HCEC 1CT (cell line): ENCODE data around the gene VCX2.
"Not testable (repeated sequence)": the region's sequence is repeated elsewhere in the genome, so short reads cannot be mapped to it uniquely, and the experiment has no call there.

ENCODE experiments used
- DNase-seq: peaks from one replicate; pipeline ENCODE4 v3.0.0-alpha.2; 2017

Gene VCX2

DNA sequence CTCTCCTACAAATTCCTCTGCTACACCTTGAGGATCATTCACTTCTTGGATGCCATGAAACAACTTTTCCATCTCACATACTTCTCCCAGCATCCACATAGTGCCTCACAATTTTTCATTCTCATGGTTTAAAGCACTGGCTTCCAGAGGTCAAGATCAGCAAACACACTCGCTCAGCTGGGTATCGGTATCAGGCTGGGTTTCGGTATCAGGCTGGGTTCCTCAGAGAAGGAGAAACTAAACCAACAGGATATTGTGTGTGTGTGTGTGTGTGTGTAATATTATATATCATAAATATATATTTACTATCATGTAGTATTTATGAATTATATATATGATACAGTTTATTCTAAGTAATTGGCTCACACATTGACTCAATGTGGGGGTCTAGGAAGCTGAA, at the start of gene VCX2:
VCX2 (minus strand) TSS at position 99 of the 400 bp plus-strand sequence. CDS start 624 bp downstream, outside the sequence.
- not testable (repeated sequence) for DNase-seq

DNA sequence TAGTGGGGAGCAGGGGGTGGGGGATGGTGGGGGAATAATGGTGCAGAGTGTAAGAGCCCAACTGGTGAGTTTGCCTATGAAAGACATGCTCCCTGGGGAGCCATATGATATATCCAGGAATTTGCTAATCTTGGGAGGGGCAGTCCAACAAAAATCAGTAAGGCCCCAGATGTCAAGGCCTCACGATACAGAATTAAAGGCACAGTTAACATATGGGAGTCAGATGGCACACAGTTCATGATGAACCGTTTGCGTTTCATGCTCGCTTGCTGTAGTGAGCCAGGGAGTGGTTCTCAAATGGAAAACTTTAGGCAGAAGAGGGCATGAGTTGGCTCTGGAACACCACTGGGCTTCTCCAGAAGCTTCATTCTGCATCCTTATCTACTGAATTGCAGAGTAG, 33.9 kb upstream of the VCX2 start:
- DNase-seq, result no peak

DNA sequence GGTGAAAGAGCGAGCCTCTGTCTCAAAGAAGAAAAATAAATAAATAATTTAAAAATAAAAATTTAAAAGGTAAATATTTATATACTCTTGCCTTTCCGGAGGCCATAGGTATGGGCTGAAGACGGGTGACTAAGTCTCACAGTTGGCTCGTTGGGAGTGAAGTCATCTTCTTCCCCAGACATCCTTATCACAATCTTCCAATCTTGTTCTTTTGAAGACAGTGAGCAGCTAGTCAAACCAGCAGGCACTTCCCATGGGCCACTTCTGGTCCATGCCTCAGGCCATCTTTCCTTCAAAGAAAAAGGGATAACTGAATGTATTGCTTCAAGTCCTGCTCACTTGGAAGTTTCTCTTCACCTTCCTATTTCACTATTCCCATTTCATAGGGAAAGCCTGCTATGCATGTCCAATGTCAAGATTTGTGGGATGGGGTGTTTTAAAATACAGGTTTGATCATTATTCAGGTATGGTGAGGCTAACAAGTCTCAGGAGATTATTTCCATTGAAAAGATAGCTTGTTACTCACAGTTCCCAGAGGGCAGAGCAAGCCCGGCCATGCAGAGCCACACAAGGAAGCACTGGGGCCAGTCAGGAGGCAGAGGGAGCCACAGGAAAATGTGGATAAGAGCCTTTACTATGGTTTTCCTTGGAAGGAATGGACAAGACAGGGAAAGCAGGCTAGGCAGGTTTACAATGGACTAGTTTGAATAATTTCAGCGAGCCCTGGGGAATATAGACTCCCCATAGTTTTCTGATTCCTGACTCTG, 33.3 kb upstream of the VCX2 start:
- DNase-seq, result no peak

DNA sequence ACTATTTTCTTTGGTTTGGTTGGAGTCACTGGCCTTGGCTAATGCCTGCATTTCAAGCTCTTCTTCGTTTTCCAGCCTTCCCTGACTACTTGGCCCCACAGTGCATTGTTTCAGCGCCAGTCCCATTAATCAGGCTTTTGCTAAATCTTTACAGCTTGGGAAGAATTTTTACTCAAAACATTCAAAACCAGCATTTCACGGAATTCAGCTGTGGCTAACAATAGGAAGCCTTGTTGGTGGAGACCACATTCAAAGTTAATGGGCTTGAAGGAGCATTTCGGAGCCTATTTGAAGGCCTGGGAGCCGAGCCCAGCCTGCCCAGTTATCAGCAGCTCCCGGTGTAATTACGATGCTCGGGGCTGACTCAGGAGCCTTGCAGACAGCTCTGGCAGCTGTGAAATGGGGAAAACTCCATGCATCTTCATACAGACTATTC, 30.8 kb upstream of the VCX2 start:
- DNase-seq, result no peak

DNA sequence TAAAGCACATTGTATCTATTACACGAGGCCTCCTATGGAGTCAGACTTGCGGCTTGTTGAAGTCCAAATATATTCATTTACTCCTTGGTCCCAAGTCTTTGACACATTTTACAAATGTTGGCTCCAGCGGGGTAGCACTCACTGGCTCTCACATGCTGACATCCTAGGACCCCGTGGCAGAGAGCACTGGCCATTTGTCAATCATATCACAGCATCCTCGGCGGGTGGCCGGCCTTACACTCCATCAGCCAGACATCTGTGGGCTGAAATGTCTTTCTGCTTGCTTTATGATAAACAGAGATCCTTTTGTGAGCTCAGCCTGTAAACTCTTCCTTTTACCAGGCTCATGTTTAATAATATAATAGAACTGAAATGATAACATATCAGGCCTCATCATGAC, 25.7 kb upstream of the VCX2 start:
- DNase-seq, result no peak

DNA sequence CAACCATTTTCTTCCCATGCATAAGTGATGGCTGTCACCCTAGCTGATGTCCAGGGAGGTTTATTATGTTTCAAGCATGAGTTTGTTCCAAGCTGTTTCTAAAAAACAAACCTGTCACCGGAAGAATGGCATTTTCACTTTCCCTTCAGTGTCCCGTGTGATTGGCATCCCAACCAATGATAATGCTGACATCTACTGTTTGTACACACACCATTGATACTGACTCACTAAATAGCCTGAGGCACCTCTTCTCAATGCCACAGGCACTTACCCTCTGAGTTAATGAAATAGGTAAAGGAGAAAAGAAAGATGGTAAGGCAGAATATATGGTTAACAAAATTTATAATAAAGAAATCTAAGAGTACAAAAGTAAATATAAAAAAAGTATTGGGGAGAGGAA, 23.1 kb upstream of the VCX2 start:
- no peak for DNase-seq

DNA sequence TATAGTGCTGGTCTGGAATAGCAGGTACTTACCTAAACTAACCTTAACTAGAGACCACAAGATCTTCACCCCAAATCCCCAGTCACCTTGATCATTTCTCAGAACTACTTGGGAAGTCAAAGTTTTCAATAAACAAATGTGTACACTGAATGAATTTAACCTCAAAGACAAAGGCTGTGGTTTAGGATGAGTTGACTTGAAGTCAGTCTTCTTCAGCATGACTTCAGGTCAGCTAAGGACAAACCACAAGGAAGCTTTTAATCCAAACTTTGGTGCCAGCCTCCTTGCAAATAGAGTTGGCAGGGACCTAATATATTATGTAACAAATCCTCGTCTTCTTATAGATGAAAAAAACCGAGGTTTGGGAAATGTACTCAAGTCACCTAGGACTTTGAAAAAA, 21.2 kb upstream of the VCX2 start:
- no peak for DNase-seq

DNA sequence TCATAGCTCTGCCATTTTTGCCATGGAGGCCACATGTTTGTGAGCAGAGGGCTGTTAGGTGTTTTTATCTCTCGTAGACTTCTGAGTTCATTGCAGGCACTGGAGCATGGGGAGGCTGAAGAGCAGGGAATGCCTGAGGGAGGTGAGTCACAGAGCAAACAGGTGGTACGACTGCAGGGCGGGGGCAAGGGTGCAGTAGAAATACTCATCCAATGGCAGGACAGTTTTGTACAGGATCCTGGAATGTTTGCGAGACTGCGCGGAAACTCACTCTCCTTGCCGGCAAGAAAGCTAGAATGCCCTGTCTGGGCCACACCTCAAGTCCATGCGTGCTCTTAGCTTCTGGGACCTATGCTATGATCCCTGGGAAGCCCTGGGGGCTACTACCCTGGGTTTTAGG, 20.0 kb upstream of the VCX2 start:
- no peak for DNase-seq

DNA sequence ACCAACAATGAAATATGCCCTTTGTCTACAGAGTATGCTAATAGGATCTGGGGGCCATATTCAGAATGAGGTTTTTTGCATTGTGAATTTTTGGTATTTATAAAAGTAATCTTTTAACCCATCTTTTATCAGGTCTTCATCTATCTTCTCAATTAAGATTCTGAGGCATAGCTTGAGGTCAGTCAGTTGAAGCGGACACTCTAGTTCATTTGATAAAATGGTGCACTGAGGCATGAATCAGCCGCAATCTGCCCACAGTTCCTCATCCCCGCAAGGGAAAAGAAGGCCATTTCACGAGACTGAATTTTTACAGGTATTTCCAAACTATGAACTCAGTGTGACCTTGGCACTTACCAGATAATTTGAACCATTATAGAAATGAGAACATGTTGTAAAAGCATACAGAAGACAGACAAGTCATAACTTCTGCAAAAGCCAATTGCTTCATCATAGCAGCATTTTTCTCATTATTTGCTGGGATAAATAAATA, 19.3 kb upstream of the VCX2 start:
- no peak for DNase-seq

DNA sequence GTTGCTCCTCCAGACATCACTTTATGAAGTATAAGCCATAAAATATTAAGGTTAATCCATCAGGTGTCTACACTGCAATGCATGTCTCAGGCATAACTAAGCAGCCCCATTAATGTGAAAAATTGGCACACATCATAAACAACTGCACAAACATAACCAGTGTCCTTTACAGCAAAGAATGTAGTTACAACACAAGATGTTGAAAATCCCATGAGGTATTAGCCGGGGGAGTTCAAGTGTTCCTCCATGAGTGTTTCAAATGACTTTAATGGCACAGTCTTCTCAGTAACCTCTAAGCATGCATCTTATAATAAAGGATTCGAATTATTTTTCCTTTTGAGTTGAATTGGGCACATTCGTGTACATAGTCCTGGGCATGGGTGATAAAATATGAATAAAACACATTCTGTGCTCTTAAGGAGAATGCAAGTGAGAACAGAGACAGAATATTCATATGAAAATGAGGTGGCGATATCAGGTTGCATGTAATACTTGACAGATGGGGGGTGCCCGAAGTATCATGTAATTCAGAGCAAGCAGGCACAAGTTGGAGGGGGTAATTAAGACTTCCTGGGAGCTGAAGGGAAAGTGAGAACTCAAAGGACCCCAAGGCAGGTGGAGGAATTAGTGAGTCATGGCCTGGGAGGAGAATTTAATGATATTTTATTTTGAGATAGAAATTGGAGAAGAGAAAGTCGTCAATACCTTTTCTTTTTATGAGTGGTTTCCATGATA, 18.2 kb upstream of the VCX2 start:
- DNase-seq, result no peak

DNA sequence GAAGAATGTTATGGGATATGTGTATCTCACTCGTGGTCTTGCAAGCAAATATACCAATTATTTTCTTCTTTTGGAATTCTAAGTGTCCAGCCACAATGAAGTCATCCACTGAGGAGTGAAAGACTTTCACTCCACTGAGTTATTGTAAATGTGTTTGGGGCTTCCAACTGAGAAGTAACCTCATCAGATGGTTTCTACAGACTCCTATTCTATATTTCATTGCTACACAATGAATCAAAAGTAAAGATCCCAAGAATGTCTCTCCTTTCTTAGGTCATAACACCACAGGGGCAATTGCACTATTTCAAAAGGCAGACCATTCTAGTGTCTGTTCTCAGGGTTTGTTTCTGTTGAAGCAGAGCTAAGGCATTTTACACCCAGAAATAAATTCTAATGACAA, 12.3 kb upstream of the VCX2 start:
- no peak for DNase-seq

DNA sequence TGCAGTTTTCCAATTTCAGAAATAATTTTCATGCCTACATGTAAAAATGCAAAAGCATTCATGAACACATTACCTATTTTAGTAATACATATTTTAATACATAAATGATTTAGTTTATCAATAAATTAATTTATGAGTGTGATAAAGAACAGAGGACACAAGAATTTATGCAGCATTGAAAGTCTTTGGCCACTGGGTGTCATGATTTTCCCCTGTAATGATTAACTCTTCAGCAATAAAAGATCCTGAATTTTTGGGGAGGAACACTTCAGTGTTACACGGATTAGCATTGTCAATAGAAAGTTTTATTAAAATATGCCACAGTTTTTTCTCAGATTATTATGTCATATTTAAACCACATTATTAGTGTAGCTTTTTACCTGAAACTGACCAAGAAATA, 8.6 kb upstream of the VCX2 start:
- DNase-seq, result no peak

DNA sequence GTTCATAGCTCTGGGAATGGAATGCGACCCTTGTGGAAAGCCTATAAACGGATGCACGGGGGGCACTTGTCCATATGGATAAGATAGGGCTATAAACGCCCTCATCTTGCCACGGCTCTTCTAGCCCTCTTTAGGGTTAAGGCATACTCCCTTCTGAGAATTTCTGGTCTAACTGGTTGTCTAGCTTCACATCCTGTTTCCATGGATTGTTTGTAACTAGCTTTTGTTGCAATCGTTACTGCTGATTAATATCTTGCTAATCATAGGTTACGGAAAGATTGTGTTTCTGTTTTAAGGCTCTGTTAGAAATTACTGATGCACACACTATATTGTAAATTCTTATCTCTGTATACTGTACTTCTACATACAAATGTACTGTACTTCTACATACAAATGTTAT, 17.1 kb downstream of the VCX2 start:
- DNase-seq, result not testable (repeated sequence)

DNA sequence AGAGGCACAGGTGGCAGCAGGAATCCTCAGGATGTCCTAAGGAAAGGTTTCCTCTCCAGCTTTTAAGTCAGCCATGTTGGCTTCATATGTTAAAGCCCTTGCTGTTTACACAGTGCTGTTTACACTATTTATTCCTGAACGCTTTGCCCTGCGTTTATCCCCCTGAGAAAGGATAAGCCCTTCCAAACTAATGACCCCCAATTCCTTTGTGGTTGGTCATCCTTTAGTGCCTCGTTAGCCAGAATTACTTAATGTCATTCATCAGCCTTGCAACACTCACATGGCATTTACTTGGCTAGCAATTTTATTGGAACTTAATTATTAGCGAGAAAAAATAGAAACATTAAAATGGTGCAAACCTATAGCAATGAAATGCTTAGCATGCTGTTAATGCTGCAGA, 23.8 kb downstream of the VCX2 start:
- no peak for DNase-seq

DNA sequence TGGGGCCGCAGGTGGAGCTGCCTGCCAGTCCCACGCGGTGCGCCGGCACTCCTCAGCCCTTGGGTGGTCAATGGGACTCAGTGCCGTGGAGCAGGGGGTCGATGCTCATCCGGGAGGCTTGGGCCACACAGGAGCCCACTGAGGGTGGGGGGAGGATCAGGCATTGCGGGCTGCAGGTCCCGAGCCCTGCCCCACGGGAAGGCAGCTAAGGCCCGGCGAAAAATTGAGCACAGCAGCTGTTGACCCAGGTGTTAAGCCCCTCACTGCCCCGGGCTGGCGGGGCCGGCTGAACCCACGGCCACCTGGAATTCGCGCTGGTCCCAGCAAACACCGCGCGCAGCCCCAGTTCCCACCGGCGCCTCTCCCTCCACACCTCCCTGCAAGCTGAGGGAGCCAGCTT, 26.1 kb downstream of the VCX2 start:
- no peak for DNase-seq

DNA sequence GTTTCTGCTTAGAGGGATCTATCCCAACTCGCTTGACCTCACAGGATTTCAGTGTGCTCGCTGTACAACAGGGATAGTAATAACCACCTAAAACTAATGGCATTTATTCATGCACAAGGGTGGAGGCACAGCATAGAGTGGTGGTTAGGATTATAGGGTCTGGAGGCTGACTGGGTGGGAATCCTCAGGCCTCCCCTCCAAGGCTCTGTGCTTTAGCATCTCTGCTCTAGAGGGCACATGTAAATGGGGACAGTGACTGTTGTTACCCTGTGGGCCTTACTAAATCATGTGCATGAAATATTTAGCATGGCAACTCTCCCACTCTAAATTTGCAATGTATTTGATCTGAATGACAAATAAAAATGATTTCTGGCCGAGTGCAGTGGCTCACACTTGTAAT, 29.2 kb downstream of the VCX2 start:
- DNase-seq, result no peak

DNA sequence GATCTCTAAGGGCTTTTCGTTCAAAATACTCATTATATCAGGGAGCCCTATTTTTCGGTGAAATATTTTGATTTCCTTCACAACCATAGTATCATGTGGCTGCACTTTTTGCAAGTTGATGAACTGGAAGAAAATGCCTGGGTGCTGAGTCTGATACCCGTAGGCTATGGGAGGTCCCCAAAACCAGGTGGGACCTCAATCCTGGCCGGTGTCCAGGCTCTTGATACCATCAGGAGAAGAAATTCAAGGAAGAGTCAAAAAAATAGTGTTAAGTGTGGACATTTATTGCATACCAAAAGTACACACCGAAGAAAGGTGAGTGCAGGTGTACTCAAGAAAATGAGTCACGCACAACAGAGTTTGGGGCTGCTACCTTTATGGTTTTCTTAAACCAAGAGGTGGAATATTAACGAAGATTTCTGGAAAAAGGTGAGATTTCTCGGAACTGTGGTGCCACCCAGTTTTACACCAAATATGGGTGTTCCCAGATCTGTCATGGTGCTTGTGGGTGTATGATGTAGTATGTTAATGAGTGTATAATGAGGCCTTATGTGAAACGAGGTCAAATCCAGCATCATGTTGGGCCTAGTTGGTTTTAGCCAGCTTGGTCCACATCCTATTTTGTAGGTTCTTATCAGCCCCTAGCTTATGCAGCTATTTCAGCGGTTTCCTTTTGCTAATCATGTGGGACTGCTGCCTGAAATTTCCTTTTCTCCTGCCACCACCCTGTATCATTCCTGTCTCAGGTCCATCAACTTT, 29.9 kb downstream of the VCX2 start:
- no peak for DNase-seq

DNA sequence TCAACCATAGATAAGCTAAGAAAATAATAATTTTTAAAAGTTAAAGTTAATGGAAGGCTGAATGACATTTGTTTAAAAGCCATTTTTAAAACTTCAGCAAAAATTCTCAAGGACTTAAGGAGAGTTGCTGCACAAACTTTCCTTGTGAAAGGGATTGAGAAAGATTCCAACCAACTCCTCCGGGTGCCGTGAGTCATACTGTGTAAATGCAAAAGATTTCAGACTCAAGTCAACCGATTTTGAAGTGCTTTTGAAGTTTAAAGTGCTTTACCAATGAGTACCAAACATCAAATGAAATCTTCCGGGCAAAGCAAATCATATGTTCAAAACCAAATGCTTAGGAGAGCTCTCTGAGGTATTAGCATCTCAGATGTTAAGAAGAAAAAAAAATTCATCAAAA, 31.4 kb downstream of the VCX2 start:
- DNase-seq, result no peak

DNA sequence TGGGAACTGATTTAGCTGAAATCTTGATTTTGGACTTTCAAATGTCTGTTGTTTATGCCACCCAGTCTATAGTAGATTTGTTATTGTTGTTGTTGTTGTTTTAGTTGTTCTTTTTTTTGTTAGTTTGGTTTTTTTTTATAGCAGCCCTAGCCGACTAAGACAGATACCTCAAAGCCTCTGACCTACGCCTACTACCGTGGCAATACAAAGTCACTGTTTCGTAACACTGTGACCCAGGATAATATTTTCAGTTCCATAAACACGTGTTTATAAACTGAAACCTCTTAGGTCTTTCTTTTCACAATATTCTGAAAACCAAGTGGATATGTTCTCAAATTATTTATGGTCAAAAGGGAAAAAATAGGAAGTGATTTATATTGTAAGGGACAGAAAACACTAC, 32.8 kb downstream of the VCX2 start:
- DNase-seq, result no peak

DNA sequence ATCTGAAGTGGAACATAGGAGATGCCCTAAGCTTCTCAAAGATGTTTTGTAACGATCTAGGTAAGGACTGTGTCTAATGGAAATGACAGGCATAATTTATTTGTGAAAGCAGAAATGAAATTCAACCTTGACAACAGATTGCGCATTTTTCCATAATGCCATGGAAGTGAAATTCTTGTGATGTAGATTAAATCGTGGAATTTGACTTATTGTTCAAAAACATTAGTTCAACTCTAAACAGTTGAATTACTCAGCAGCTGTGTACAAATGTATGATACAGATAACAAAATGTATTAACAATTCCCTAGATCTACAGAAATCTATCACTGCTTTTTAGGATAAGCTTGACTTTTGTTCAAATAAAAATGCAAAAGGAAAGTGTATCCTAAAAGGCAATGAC, 44.4 kb downstream of the VCX2 start:
- DNase-seq, result no peak

DNA sequence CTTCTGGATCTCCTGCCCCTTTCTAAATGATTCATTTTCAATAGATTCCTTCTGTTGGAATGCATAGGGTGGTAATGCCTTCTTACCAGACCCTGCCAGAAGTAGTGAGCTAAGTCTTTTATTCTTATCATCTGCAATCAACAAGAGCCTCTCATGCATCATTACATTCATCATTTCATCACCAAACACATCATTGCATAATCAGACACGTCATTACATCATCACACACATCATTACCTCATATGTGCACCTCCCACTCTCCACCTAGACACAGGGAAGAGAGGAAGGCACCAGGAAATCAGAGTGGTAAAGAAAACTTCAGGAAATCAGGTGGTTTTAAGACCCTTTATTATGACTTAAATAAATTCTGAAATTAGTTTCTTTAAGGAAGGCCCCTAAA, 45.0 kb downstream of the VCX2 start:
- no peak for DNase-seq

DNA sequence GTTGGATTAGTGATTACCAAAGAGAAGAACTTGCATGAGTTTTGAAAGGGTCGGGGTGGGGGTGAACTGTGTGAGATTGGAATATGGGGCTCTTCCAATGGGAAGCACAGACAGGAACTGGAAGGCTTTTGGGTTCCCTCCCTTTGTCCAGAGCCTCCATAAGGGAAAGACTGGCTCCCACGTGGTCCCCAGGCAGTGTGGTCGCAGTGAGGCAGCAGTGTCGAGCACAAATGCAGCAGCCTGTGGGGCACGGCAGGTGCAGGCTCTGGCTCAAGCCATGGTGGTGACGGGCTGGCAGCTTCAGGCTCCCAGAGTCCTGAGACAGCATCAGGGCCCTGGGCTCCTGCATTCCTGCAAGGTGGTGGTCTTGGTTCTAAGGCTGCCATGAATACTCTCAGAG, 45.5 kb downstream of the VCX2 start:
- DNase-seq, result no peak

DNA sequence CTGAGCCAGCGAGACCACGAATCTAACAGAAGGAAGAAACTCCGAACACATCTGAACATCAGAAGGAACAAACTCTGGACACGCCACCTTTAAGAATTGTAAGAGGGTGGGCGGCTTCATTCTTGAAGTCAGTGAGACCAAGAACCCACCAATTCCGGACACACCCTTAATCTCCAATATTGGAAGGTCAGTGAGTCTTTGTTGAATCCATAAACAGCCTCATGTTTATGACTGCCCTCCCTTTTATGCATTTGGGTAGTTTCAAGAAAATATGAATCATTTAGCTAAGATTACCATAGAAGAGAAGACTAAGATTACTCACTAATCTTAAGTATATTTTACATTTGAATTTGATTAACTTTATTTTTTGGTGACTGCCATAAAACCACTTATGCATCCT, 48.5 kb downstream of the VCX2 start:
- no peak for DNase-seq

DNA sequence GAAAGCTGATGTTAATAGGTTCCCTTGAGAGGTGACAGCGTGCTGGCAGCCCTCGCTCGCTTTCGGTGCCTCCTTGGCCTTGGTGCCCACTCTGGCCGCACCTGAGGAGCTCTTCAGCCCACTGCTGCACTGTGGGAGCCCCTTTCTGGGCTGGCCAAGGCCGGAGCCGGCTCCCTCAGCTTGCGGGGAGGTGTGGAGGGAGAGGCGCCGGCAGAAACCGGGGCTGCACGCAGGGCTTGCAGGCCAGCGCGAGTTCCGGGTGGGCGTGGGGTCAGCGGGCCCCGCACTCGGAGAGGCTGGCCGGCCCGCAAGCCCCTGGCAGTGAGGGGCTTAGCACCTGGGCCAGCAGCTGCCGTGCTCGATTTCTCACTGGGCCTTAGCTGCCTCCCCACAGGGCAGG, 49.7 kb downstream of the VCX2 start:
- DNase-seq, result not testable (repeated sequence)
